Measurements from ENCODE around the gene DIDO1.

Gene DIDO1

GRCh38 chr20:62894261-62894660, 32.0 kb downstream of the DIDO1 start:
- DNase-seq (ENCODE audit: low read depth), result no peak

GRCh38 chr20:62893700-62894099, 32.6 kb downstream of the DIDO1 start:
- no peak for DNase-seq (ENCODE audit: low read depth)

GRCh38 chr20:62892348-62893304, 33.7 kb downstream of the DIDO1 start:
- DNase-seq (ENCODE audit: low read depth), result no peak

- no peak for DNase-seq (ENCODE audit: low read depth)
Measured at GRCh38 chr20:62891111-62891510, 35.2 kb downstream of the DIDO1 start.

- no peak for DNase-seq (ENCODE audit: low read depth)
Measured at GRCh38 chr20:62890444-62890843, 35.9 kb downstream of the DIDO1 start.

GRCh38 chr20:62889871-62890270, 36.4 kb downstream of the DIDO1 start:
- no peak for DNase-seq (ENCODE audit: low read depth)

- DNase-seq (ENCODE audit: low read depth), result no peak
Measured at GRCh38 chr20:62889411-62889810, 36.9 kb downstream of the DIDO1 start.

GRCh38 chr20:62888910-62889309, 37.4 kb downstream of the DIDO1 start:
- DNase-seq (ENCODE audit: low read depth), result no peak

GRCh38 chr20:62888406-62888805, 37.9 kb downstream of the DIDO1 start:
- no peak for DNase-seq (ENCODE audit: low read depth)

- no peak for DNase-seq (ENCODE audit: low read depth)
Measured at GRCh38 chr20:62887860-62888239, 38.5 kb downstream of the DIDO1 start.

- peak; percentile 99 for DNase-seq (ENCODE audit: low read depth)
Measured at GRCh38 chr20:62887152-62887859, 39.0 kb downstream of the DIDO1 start.

- DNase-seq (ENCODE audit: low read depth), result no peak
Measured at GRCh38 chr20:62886709-62887058, 39.6 kb downstream of the DIDO1 start.

- no peak for DNase-seq (ENCODE audit: low read depth)
Measured at GRCh38 chr20:62885896-62886708, 40.2 kb downstream of the DIDO1 start.

GRCh38 chr20:62885046-62885895, 41.0 kb downstream of the DIDO1 start:
- DNase-seq (ENCODE audit: low read depth), result no peak

- no peak for DNase-seq (ENCODE audit: low read depth)
Measured at GRCh38 chr20:62884556-62884955, 41.7 kb downstream of the DIDO1 start.

GRCh38 chr20:62882426-62882825, 43.9 kb downstream of the DIDO1 start:
- DNase-seq (ENCODE audit: low read depth), result no peak

- DNase-seq (ENCODE audit: low read depth), result no peak
Measured at GRCh38 chr20:62881662-62882395, 44.5 kb downstream of the DIDO1 start.

GRCh38 chr20:62880935-62881661, 45.2 kb downstream of the DIDO1 start:
- no peak for DNase-seq (ENCODE audit: low read depth)

- no peak for DNase-seq (ENCODE audit: low read depth)
Measured at GRCh38 chr20:62880147-62880934, 46.0 kb downstream of the DIDO1 start.
